Gastroesophageal sphincter (tissue), 4 donors: Measurements from ENCODE around the gene S1PR2. TPM values are rescaled to one million over a fixed set of nuclear protein-coding genes. Genes with fewer than 3 reads are reported as not detected.

ENCODE experiments used
- ATAC-seq: fragments of 150-250 bp; one replicate; pipeline ENCODE4 v1.9.1; 2016; ENCODE audit warnings: mild to moderate bottlenecking, moderate library complexity
- H3K27ac ChIP-seq, 4 donors: fragments of 200-600 bp; sonication (generic) in 3 of 4; 1 replicate in 3 of 4; 2 replicates in 1 of 4; pipeline ENCODE4 v1.5.1; 2016 to 2019
- H3K27me3 ChIP-seq: fragments of 200-600 bp; sonication (generic); one replicate; pipeline ENCODE4 v1.5.1; 2019
- H3K36me3 ChIP-seq, 2 donors: fragments of 200-600 bp; sonication (generic); one replicate each; pipeline ENCODE4 v1.5.1; 2019; ENCODE audit warnings: control low read depth in 1 of 2
- H3K4me1 ChIP-seq, 3 donors: fragments of 200-600 bp; sonication (generic); 1 replicate in 2 of 3; 2 replicates in 1 of 3; pipeline ENCODE4 v1.5.1; 2016 to 2019; ENCODE audit warnings: control low read depth in 2 of 3
- H3K4me3 ChIP-seq, 2 donors: fragments of 200-600 bp; sonication (generic); one replicate each; pipeline ENCODE4 v1.5.1; 2019; ENCODE audit warnings: mild to moderate bottlenecking in 1 of 2, moderate library complexity in 1 of 2
- H3K9me3 ChIP-seq, 3 donors: fragments of 200-600 bp; sonication (generic); one replicate each; pipeline ENCODE4 v1.5.1; 2017 to 2019; ENCODE audit warnings: control low read depth in 2 of 3
- EP300 ChIP-seq: sonication (generic); formaldehyde crosslinking; IDR thresholded peaks from one replicate; pipeline ENCODE4 v1.6.1; 2017; ENCODE audit warnings: antibody characterized with exemption, mild to moderate bottlenecking
- POLR2A ChIP-seq, 2 donors: fragments of 450-650 bp; IDR thresholded peaks; one replicate each; pipeline ENCODE4 v1.6.1; 2017; ENCODE audit warnings: antibody characterized with exemption in 2 of 2, mild to moderate bottlenecking in 2 of 2, moderate library complexity in 1 of 2
- POLR2AphosphoS5 ChIP-seq: sonication (generic); formaldehyde crosslinking; IDR thresholded peaks from one replicate; pipeline ENCODE4 v1.6.1; 2017; ENCODE audit warnings: antibody characterized with exemption
- WGBS, 2 donors: methylation state at CpG; one replicate each; pipeline ENCODE4 v1.1.5; 2018; ENCODE audit warnings: low coverage in 1 of 2; 5-methylcytosine and 5-hydroxymethylcytosine counted together
- total RNA-seq, 4 donors: library from RNA; depleted of rRNA; stranded (reverse); fragments of >200 nt; gene quantifications; one replicate each; pipeline ENCODE4 v1.1.0, GENCODE V29; 2016
- TF ChIP-seq, protein P1 (sequence below), 4 experiments: fragments of 200-600 bp in 2 of 4; fragments of 450-650 bp in 2 of 4; sonication (generic) in 1 of 4; IDR thresholded peaks; one replicate each; pipeline ENCODE4 v1.5.1; 2017 to 2019; ENCODE audit warnings: antibody characterized with exemption in 4 of 4, mild to moderate bottlenecking in 2 of 4, moderate library complexity in 2 of 4

The S1PR2 gene
- total RNA-seq, 4 donors from 2014 or later, result 7.5 to 24.5 (median 16.7) TPM

GRCh38 chr19:10226376-10227025 lies 4.6 kb downstream of the S1PR2 start:
- ATAC-seq, result peak; percentile 86
- H3K36me3 ChIP-seq, result peaks cover 0 to 14% of the 10 kb centered on the region in 2 donors
- H3K4me3 ChIP-seq, result peak overlapping the region in 1 of 2 donors; percentile 37
- TF ChIP-seq POLR2AphosphoS5 (peak; percentile 93), EP300 (no peak)
- H3K27me3 ChIP-seq, result no peaks in the 10 kb centered on the region
- H3K9me3 ChIP-seq, result no peaks in the 10 kb centered on the region
- H3K27ac ChIP-seq, result peak overlapping the region; percentile 11 to 92 (median 86)
- peaks cover 0 to 57% (median 14%) of the 10 kb centered on the region in 3 donors for H3K4me1 ChIP-seq
- 36 to 58% methylated on average over 4 to 5 of the region's 13 CpGs for WGBS, 2 donors

GRCh38 chr19:10226021-10226375 lies 5.1 kb downstream of the S1PR2 start:
- no peak for TF ChIP-seq EP300
- TF ChIP-seq, protein P1, sequence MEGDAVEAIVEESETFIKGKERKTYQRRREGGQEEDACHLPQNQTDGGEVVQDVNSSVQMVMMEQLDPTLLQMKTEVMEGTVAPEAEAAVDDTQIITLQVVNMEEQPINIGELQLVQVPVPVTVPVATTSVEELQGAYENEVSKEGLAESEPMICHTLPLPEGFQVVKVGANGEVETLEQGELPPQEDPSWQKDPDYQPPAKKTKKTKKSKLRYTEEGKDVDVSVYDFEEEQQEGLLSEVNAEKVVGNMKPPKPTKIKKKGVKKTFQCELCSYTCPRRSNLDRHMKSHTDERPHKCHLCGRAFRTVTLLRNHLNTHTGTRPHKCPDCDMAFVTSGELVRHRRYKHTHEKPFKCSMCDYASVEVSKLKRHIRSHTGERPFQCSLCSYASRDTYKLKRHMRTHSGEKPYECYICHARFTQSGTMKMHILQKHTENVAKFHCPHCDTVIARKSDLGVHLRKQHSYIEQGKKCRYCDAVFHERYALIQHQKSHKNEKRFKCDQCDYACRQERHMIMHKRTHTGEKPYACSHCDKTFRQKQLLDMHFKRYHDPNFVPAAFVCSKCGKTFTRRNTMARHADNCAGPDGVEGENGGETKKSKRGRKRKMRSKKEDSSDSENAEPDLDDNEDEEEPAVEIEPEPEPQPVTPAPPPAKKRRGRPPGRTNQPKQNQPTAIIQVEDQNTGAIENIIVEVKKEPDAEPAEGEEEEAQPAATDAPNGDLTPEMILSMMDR (IDR thresholded peaks at IDR 0.05), result no peak
- no peak for TF ChIP-seq POLR2A (IDR thresholded peaks at IDR 0.05)
- TF ChIP-seq POLR2AphosphoS5, result no peak
- Histone ChIP-seq H3K36me3 (peaks cover 0 to 14% of the 10 kb centered on the region in 2 donors), H3K27me3 (no peaks in the 10 kb centered on the region), H3K4me3 (no peak overlapping the region), H3K9me3 (no peaks in the 10 kb centered on the region), H3K4me1 (peaks cover 0 to 54% (median 14%) of the 10 kb centered on the region in 3 donors), H3K27ac (peak overlapping the region in 3 of 4 donors; percentile 79 to 92 (median 88))
- WGBS, 2 donors, result 36 to 92% methylated on average over 2 to 5 of the region's 6 CpGs
- no peak for ATAC-seq

- no peaks in the 10 kb centered on the region for H3K9me3 ChIP-seq
- no peaks in the 10 kb centered on the region for H3K27me3 ChIP-seq
- H3K36me3 ChIP-seq, result peaks cover 0 to 14% of the 10 kb centered on the region in 2 donors
- peak overlapping the region in 2 of 4 donors; percentile 88 to 92 for H3K27ac ChIP-seq
- 93 to 96% methylated on average over 3 to 4 of the region's 23 CpGs for WGBS, 2 donors
- H3K4me3 ChIP-seq, result no peak overlapping the region
- no peak for ATAC-seq
- H3K4me1 ChIP-seq, result peaks cover 0 to 38% (median 9%) of the 10 kb centered on the region in 3 donors
- TF ChIP-seq, protein P1 (IDR thresholded peaks at IDR 0.05), result no peak
- TF ChIP-seq POLR2A (IDR thresholded peaks at IDR 0.05) (no peak), EP300 (no peak), POLR2AphosphoS5 (no peak)
These were observed 6.8 kb downstream of the S1PR2 start for GRCh38 chr19:10224337-10224736.

DNA sequence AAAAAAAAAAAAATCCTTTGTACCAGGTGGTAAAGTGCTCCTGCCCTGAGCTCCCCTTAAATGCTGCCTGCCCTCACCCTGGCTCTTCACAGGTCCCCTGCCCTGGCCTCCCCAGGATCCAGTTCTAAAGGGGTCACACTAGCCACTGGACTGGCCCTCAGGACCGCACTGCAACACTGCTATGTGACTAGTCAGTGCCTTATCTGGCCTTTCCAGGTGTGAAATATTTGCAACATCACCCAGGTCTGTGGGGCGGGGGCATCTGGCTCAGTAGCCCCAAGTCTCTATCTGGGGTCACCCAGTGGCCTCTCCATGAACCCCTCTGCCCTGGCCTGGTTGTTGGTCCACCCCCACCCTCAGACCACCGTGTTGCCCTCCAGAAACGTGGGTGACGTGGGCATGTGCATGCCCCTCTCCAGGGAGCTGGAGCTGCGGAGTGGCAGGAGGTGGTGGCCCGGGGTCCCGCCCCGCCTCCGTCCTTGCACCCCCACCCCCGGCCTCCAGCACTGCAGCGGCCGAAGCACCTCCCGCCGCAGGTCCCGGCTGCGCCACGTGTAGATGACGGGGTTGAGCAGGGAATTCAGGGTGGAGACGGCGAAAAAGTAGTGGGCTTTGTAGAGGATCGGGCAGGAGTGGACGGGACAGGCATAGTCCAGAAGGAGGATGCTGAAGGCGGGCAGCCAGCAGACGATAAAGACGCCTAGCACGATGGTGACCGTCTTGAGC lies 7.5 kb downstream of the S1PR2 start:
- WGBS, 2 donors, result 89 to 93% methylated on average over 1 to 6 of the region's 28 CpGs
- H3K4me1 ChIP-seq, result peaks cover 0 to 31% (median 5%) of the 10 kb centered on the region in 3 donors
- H3K27me3 ChIP-seq, result no peaks in the 10 kb centered on the region
- ATAC-seq, result no peak
- H3K9me3 ChIP-seq, result no peaks in the 10 kb centered on the region
- TF ChIP-seq, protein P1 (IDR thresholded peaks at IDR 0.05), result no peak
- no peak for TF ChIP-seq EP300
- no peak for TF ChIP-seq POLR2A (IDR thresholded peaks at IDR 0.05)
- no peak for TF ChIP-seq POLR2AphosphoS5
- peak overlapping the region in 1 of 4 donors; percentile 2 for H3K27ac ChIP-seq
- H3K36me3 ChIP-seq, result peaks cover 0 to 14% of the 10 kb centered on the region in 2 donors
- H3K4me3 ChIP-seq, result no peak overlapping the region

DNA sequence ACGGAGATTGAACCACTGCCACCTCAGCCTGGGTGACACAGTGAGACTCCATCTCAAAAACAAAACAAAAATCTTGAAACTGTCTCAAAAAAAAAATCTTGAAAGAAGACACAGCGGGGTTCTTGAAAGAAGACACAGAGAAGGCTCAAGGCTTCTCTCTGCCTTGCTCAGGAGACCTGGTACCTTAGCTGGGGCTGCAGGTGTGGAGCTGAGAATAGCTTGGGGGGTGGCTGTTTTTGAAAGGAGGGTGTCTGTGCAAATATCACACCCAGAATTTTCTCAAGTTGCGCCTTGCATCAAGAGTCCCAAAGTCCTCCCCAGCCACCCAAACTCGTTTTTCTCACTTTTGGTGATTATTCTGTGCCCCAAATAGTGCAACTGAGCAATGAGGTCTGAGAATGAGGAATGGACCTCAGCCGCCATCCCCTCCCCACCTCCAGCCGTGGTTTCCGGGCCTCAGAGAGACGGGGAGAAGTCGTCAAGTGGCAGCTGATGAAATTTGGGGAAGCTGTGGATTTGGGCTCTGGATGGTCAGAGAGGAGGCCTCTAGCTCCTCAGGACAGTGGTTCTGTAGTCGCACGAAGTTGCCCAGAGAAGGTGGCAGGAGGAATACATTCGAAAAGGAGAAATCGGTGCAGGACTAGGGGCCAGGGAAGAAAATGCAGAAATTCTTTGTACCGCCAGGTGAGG lies 8.8 kb downstream of the S1PR2 start:
- TF ChIP-seq POLR2AphosphoS5, result no peak
- H3K4me1 ChIP-seq, result peaks cover 0 to 20% (median 5%) of the 10 kb centered on the region in 3 donors
- no peak overlapping the region for H3K4me3 ChIP-seq
- no peaks in the 10 kb centered on the region for H3K27me3 ChIP-seq
- 83 to 85% methylated on average over 7 to 10 of the region's 14 CpGs for WGBS, 2 donors
- peaks cover 0 to 14% of the 10 kb centered on the region in 2 donors for H3K36me3 ChIP-seq
- ATAC-seq, result no peak
- no peaks in the 10 kb centered on the region for H3K9me3 ChIP-seq
- H3K27ac ChIP-seq, result no peak overlapping the region
